ENCODE data around the gene CTCF. TPM values are rescaled to one million over a fixed set of nuclear protein-coding genes. Genes with fewer than 3 reads are reported as not detected.
A peak's percentile ranks its signal among the peaks of the same experiment; 100 is the strongest.

Gene CTCF
- total and polyA plus RNA-seq, 7 experiments from 2014 or later: 49.8 to 78.6 (median 59.8) TPM

DNA sequence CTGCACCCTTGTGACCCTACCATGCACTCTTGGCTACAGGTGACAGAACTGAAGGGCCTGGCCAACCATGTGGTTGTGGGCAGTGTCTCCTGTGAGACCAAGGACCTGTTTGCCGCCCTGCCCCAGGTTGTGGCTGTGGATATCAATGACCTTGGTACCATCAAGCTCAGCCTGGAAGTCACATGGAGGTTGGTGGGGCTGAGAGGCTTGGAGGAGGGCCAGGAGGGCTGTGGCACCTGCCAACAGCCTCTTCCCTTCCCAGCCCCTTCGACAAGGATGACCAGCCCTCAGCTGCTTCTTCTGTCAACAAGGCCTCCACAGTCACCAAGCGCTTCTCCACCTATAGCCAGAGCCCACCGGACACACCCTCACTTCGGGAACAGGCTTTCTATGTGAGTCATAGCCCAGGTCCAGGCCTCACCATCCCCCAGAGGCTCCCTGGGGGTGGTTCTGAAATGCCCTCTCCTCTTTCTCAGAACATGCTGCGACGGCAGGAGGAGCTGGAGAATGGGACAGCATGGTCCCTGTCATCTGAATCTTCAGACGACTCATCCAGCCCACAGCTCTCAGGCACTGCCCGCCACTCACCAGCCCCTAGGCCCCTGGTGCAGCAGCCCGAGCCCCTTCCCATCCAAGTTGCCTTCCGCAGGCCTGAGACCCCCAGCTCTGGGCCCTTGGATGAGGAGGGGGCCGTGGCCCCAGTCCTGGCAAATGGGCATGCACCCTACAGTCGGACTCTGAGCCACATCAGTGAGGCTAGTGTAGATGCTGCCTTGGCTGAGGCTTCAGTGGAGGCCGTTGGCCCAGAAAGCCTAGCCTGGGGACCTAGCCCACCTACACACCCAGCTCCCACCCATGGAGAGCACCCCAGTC, 20.7 kb upstream of the CTCF start:
- peaks cover 7 to 15% of the 10 kb centered on the region in 2 donors for H3K4me1 ChIP-seq (ENCODE audit: control insufficient read depth in 2 of 2, insufficient read depth in 2 of 2, low read length in 2 of 2)

GRCh38 chr16:67542464-67542863, 19.9 kb upstream of the CTCF start:
- peak overlapping the region; percentile 52 to 85 (median 79) for H3K27ac Mint-ChIP-seq
- CTCF ChIA-PET: interaction anchor here (0.8 to 1.6 kb wide), 3 partner anchors 18 to 21 kb away, joined by 3 to 4 read pairs (median 4); no protein-coding TSS in a partner anchor
- Histone ChIP-seq H3K36me3 (ENCODE audit: control insufficient read depth in 2 of 3, insufficient read depth in 3 of 3, low read length in 3 of 3) (peaks cover 0 to 41% (median 0%) of the 10 kb centered on the region in 3 experiments), H3K4me3 (ENCODE audit: low read length) (no peak overlapping the region), H3K4me1 (ENCODE audit: control insufficient read depth in 2 of 2, insufficient read depth in 2 of 2, low read length in 2 of 2) (peaks cover 15 to 23% of the 10 kb centered on the region in 2 donors), H3K27ac (ENCODE audit: low read depth, low read length) (no peak overlapping the region), H3K27me3 (ENCODE audit: control insufficient read depth in 2 of 2, insufficient read depth in 2 of 2, low read length in 2 of 2) (no peaks in the 10 kb centered on the region), H3K9me3 (ENCODE audit: control insufficient read depth in 2 of 3, low read length in 3 of 3) (no peaks in the 10 kb centered on the region)
- peaks cover 0 to 32% (median 6%) of the 10 kb centered on the region in 5 donors for H3K36me3 Mint-ChIP-seq
- H3K9me3 Mint-ChIP-seq: peaks cover 0 to 2% (median 0%) of the 10 kb centered on the region in 11 donors
- DNase-seq (peak; percentile 30 to 77 (median 63)), ATAC-seq (peak; percentile 87)
- peaks cover 26 to 50% (median 38%) of the 10 kb centered on the region in 7 donors for H3K4me1 Mint-ChIP-seq
- H3K4me3 Mint-ChIP-seq: peak overlapping the region in 3 of 10 donors; percentile 3 to 42 (median 20)
- POLR2A ChIA-PET: interaction anchor here (0.9 to 20.8 kb wide), 4 partner anchors 10 to 101 kb away, joined by 3 to 581 read pairs (median 69); partner anchors contain the start of genes CARMIL2 and CTCF
- H3K27me3 Mint-ChIP-seq: no peaks in the 10 kb centered on the region
- intact Hi-C loops (cut with micrococcal nuclease): loop anchor here in 1 of 2 donors (1.0 kb wide), 1 partner anchor 118 kb away; the partner anchor contains the start of genes ACD and PARD6A

More for the DNA sequence above, 20.7 kb upstream of the CTCF start:
- peak overlapping the region in 8 of 9 donors; percentile 19 to 82 (median 68) for H3K27ac Mint-ChIP-seq
- no peak for ATAC-seq
- peaks cover 26 to 48% (median 35%) of the 10 kb centered on the region in 7 donors for H3K4me1 Mint-ChIP-seq
- Histone ChIP-seq H3K4me3 (ENCODE audit: low read length) (no peak overlapping the region), H3K36me3 (ENCODE audit: control insufficient read depth in 2 of 3, insufficient read depth in 3 of 3, low read length in 3 of 3) (peaks cover 0 to 41% (median 0%) of the 10 kb centered on the region in 3 experiments), H3K27me3 (ENCODE audit: control insufficient read depth in 2 of 2, insufficient read depth in 2 of 2, low read length in 2 of 2) (no peaks in the 10 kb centered on the region), H3K9me3 (ENCODE audit: control insufficient read depth in 2 of 3, low read length in 3 of 3) (no peaks in the 10 kb centered on the region), H3K27ac (ENCODE audit: low read depth, low read length) (no peak overlapping the region)
- H3K27me3 Mint-ChIP-seq: peaks cover 0 to 6% (median 0%) of the 10 kb centered on the region in 5 donors
- ChIA-PET CTCF (interaction anchor here (0.6 to 1.6 kb wide), 8 partner anchors 13 to 133 kb away, joined by 3 to 4 read pairs (median 3); no protein-coding TSS in a partner anchor), POLR2A (interaction anchor here (0.9 to 20.8 kb wide), 7 partner anchors 9 to 126 kb away, joined by 3 to 581 read pairs (median 8); partner anchors contain the start of genes CARMIL2, CTCF and RIPOR1)
- H3K36me3 Mint-ChIP-seq: peaks cover 0 to 32% (median 6%) of the 10 kb centered on the region in 5 donors
- DNase-seq: no peak
- intact Hi-C loops (cut with micrococcal nuclease): loop anchor here in 1 of 2 donors (1.0 kb wide), 1 partner anchor 119 kb away; the partner anchor contains the start of genes ACD and PARD6A
- H3K9me3 Mint-ChIP-seq: peaks cover 0 to 4% (median 0%) of the 10 kb centered on the region in 11 donors
- no peak overlapping the region for H3K4me3 Mint-ChIP-seq

GRCh38 chr16:67543036-67543435, 19.3 kb upstream of the CTCF start:
- no peak overlapping the region for H3K4me3 ChIP-seq (ENCODE audit: low read length)
- Mint-ChIP-seq H3K36me3 (peaks cover 0 to 34% (median 6%) of the 10 kb centered on the region in 5 donors), H3K27me3 (no peaks in the 10 kb centered on the region), H3K4me3 (peak overlapping the region in 1 of 10 donors; percentile 77), H3K27ac (peak overlapping the region in 7 of 9 donors; percentile 52 to 83 (median 71)), H3K4me1 (peaks cover 32 to 56% (median 44%) of the 10 kb centered on the region in 7 donors), H3K9me3 (peaks cover 0 to 2% (median 0%) of the 10 kb centered on the region in 11 donors)
- no peak for ATAC-seq
- ChIA-PET CTCF (interaction anchor here (3.0 to 6.0 kb wide), 3 partner anchors 18 to 101 kb away, joined by 16 to 256 read pairs (median 20); partner anchors contain the start of genes CARMIL2 and CTCF), POLR2A (interaction anchor here (0.5 to 20.8 kb wide), 4 partner anchors 16 to 175 kb away, joined by 3 to 581 read pairs (median 66); partner anchors contain the start of genes ACD, CARMIL2 and CTCF)
- peaks cover 21 to 29% of the 10 kb centered on the region in 2 donors for H3K4me1 ChIP-seq (ENCODE audit: control insufficient read depth in 2 of 2, insufficient read depth in 2 of 2, low read length in 2 of 2)
- peaks cover 0 to 39% (median 0%) of the 10 kb centered on the region in 3 experiments for H3K36me3 ChIP-seq (ENCODE audit: control insufficient read depth in 2 of 3, insufficient read depth in 3 of 3, low read length in 3 of 3)
- no peak overlapping the region for H3K27ac ChIP-seq (ENCODE audit: low read depth, low read length)
- DNase-seq: no peak
- no peaks in the 10 kb centered on the region for H3K9me3 ChIP-seq (ENCODE audit: control insufficient read depth in 2 of 3, low read length in 3 of 3)
- intact Hi-C loops (cut with micrococcal nuclease): no loop called here
- no peaks in the 10 kb centered on the region for H3K27me3 ChIP-seq (ENCODE audit: control insufficient read depth in 2 of 2, insufficient read depth in 2 of 2, low read length in 2 of 2)

DNA sequence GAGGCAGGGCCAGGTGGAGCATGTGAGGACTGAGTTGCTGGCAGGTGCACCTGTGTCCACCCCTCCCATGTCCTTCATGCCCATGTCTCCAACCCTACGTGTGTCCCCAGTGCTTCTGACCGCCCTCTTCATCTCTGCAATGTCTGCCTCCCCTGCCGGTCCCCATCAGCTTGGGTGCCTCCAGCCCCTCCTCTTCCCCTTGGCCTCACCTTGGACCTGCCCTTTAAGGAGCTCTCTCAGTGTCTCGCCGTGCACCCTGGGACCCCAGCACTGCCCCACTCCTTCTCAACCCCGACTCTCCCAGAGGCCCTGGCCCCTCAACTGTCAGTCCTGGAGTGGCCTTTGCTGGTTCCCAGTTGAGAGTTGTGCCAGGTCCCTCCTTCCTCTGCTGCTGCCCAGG, 18.7 kb upstream of the CTCF start:
- Mint-ChIP-seq H3K9me3 (peaks cover 0 to 2% (median 0%) of the 10 kb centered on the region in 11 donors), H3K36me3 (peaks cover 0 to 34% (median 6%) of the 10 kb centered on the region in 5 donors), H3K27ac (peak overlapping the region in 6 of 9 donors; percentile 48 to 76 (median 63)), H3K27me3 (no peaks in the 10 kb centered on the region), H3K4me3 (no peak overlapping the region), H3K4me1 (peaks cover 35 to 61% (median 48%) of the 10 kb centered on the region in 7 donors)
- ChIA-PET CTCF (interaction anchor here (1.1 to 6.0 kb wide), 5 partner anchors 17 to 127 kb away, joined by 3 to 256 read pairs (median 20); partner anchors contain the start of genes C16orf86, CARMIL2, CTCF and ENKD1), POLR2A (interaction anchor here (0.5 to 20.8 kb wide), 5 partner anchors 15 to 175 kb away, joined by 3 to 581 read pairs (median 5); partner anchors contain the start of genes ACD, CARMIL2 and CTCF)
- intact Hi-C loops (cut with micrococcal nuclease): no loop called here
- peaks cover 0 to 37% (median 0%) of the 10 kb centered on the region in 3 experiments for H3K36me3 ChIP-seq (ENCODE audit: control insufficient read depth in 2 of 3, insufficient read depth in 3 of 3, low read length in 3 of 3)
- no peak overlapping the region for H3K27ac ChIP-seq (ENCODE audit: low read depth, low read length)
- no peaks in the 10 kb centered on the region for H3K9me3 ChIP-seq (ENCODE audit: control insufficient read depth in 2 of 3, low read length in 3 of 3)
- no peak overlapping the region for H3K4me3 ChIP-seq (ENCODE audit: low read length)
- ATAC-seq: no peak
- no peak for DNase-seq
- H3K27me3 ChIP-seq (ENCODE audit: control insufficient read depth in 2 of 2, insufficient read depth in 2 of 2, low read length in 2 of 2): no peaks in the 10 kb centered on the region
- peaks cover 25 to 34% of the 10 kb centered on the region in 2 donors for H3K4me1 ChIP-seq (ENCODE audit: control insufficient read depth in 2 of 2, insufficient read depth in 2 of 2, low read length in 2 of 2)

DNA sequence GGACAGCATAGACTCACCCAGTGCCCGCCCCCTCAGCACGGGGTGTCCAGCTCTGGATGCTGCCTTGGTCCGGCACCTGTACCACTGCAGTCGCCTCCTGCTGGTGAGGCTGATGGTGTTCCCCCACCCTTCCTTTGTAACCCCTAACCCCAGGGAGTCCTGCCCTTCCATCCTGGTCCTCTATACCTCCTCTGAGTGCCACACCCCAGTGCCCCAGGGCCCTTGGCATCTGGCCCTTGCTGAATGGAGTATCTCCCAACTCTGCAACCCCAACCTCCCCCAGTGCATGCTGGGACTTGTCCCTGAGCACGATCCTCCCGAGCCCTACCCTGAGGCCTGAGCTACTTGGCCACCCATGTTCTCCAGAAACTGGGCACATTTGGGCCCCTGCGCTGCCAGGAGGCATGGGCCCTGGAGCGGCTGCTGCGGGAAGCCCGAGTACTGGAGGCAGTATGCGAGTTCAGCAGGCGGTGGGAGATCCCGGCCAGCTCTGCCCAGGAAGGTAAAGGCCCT, 17.9 kb upstream of the CTCF start:
- Mint-ChIP-seq H3K4me1 (peaks cover 35 to 59% (median 47%) of the 10 kb centered on the region in 7 donors), H3K27ac (peak overlapping the region in 5 of 9 donors; percentile 54 to 83 (median 59)), H3K27me3 (no peaks in the 10 kb centered on the region), H3K9me3 (peaks cover 0 to 2% (median 0%) of the 10 kb centered on the region in 11 donors), H3K36me3 (peaks cover 0 to 27% (median 6%) of the 10 kb centered on the region in 5 donors), H3K4me3 (no peak overlapping the region)
- ChIA-PET POLR2A (interaction anchor here (0.6 to 20.8 kb wide), 6 partner anchors 14 to 123 kb away, joined by 3 to 581 read pairs (median 24); partner anchors contain the start of genes ACD, C16orf86, CARMIL2 and CTCF), CTCF (interaction anchor here (1.1 to 6.0 kb wide), 5 partner anchors 16 to 126 kb away, joined by 3 to 256 read pairs (median 20); partner anchors contain the start of genes C16orf86, CARMIL2, CTCF and ENKD1)
- ATAC-seq (no peak), DNase-seq (no peak)
- Histone ChIP-seq H3K36me3 (ENCODE audit: control insufficient read depth in 2 of 3, insufficient read depth in 3 of 3, low read length in 3 of 3) (peaks cover 0 to 37% (median 0%) of the 10 kb centered on the region in 3 experiments), H3K9me3 (ENCODE audit: control insufficient read depth in 2 of 3, low read length in 3 of 3) (no peaks in the 10 kb centered on the region), H3K27ac (ENCODE audit: low read depth, low read length) (no peak overlapping the region), H3K4me3 (ENCODE audit: low read length) (no peak overlapping the region), H3K27me3 (ENCODE audit: control insufficient read depth in 2 of 2, insufficient read depth in 2 of 2, low read length in 2 of 2) (no peaks in the 10 kb centered on the region), H3K4me1 (ENCODE audit: control insufficient read depth in 2 of 2, insufficient read depth in 2 of 2, low read length in 2 of 2) (peaks cover 19 to 38% of the 10 kb centered on the region in 2 donors)
- intact Hi-C loops (cut with micrococcal nuclease): no loop called here

Data from naive thymus-derived CD4-positive, alpha-beta T cell (primary cell).